ENCODE results near the gene ADH1A. TPM values are rescaled to one million over a fixed set of nuclear protein-coding genes. Genes with fewer than 3 reads are reported as not detected.

ADH1A gene
- total RNA-seq (ENCODE audit: low replicate concordance), result 0.27 TPM in 1 of 2 replicates, not detected in the other

GRCh38 chr4:99290848-99291786 is at the start of gene ADH1A:
Gene ADH1A (minus strand): TSS chr4:99290985. CDS start chr4:99290914, 71 bp downstream.
- DNase-seq (ENCODE audit: low read depth), result no peak
- no peak within 1 kb of the TSS for H3K4me3 ChIP-seq (ENCODE audit: low read depth, low read length)
- no peak for TF ChIP-seq CTCF (IDR thresholded peaks at IDR 0.05; ENCODE audit: insufficient read depth, low read length)

GRCh38 chr4:99339172-99339571 is 48.4 kb upstream of the ADH1A start:
- H3K4me3 ChIP-seq (ENCODE audit: low read depth, low read length), result no peak overlapping the region
- no peak for TF ChIP-seq CTCF (IDR thresholded peaks at IDR 0.05; ENCODE audit: insufficient read depth, low read length)
- no peak for DNase-seq (ENCODE audit: low read depth)

- DNase-seq (ENCODE audit: low read depth), result no peak
- TF ChIP-seq CTCF (IDR thresholded peaks at IDR 0.05; ENCODE audit: insufficient read depth, low read length), result no peak
- no peak overlapping the region for H3K4me3 ChIP-seq (ENCODE audit: low read depth, low read length)
Measured at GRCh38 chr4:99336553-99336952, 45.8 kb upstream of the ADH1A start.

- TF ChIP-seq CTCF (IDR thresholded peaks at IDR 0.05; ENCODE audit: insufficient read depth, low read length), result no peak
- H3K4me3 ChIP-seq (ENCODE audit: low read depth, low read length), result no peak overlapping the region
- no peak for DNase-seq (ENCODE audit: low read depth)
Measured at GRCh38 chr4:99334880-99335279, 44.1 kb upstream of the ADH1A start.

- H3K4me3 ChIP-seq (ENCODE audit: low read depth, low read length), result no peak overlapping the region
- no peak for TF ChIP-seq CTCF (IDR thresholded peaks at IDR 0.05; ENCODE audit: insufficient read depth, low read length)
- no peak for DNase-seq (ENCODE audit: low read depth)
Measured at GRCh38 chr4:99330648-99331047, 39.9 kb upstream of the ADH1A start.

- no peak for DNase-seq (ENCODE audit: low read depth)
- no peak overlapping the region for H3K4me3 ChIP-seq (ENCODE audit: low read depth, low read length)
- no peak for TF ChIP-seq CTCF (IDR thresholded peaks at IDR 0.05; ENCODE audit: insufficient read depth, low read length)
Measured at GRCh38 chr4:99329876-99330275, 39.1 kb upstream of the ADH1A start.
